ENCODE measurements around the gene PKP4. TPM values are rescaled to one million over a fixed set of nuclear protein-coding genes. Genes with fewer than 3 reads are reported as not detected.

PKP4 gene
- total RNA-seq, 1 donor from 2014 or later = 62.9 TPM

GRCh38 chr2:158666969-158667368 lies 210.2 kb downstream of the PKP4 start:
- H3K9me3 Mint-ChIP-seq (ENCODE audit: low read depth) = no peaks in the 10 kb centered on the region
- no peaks in the 10 kb centered on the region for H3K4me1 Mint-ChIP-seq (ENCODE audit: low read depth)
- H3K36me3 Mint-ChIP-seq (ENCODE audit: insufficient read depth) = peaks cover 11% of the 10 kb centered on the region
- no peaks in the 10 kb centered on the region for H3K27me3 Mint-ChIP-seq
- no peak for DNase-seq (ENCODE audit: low spot score, unreplicated experiment)
- H3K4me3 Mint-ChIP-seq (ENCODE audit: low read depth) = no peak overlapping the region
- TF ChIP-seq CTCF (IDR thresholded peaks at IDR 0.05; ENCODE audit: unreplicated experiment) = no peak
- no peak overlapping the region for H3K27ac Mint-ChIP-seq

GRCh38 chr2:158667586-158667985 lies 210.8 kb downstream of the PKP4 start:
- TF ChIP-seq CTCF (IDR thresholded peaks at IDR 0.05; ENCODE audit: unreplicated experiment) = no peak
- no peaks in the 10 kb centered on the region for H3K27me3 Mint-ChIP-seq
- H3K36me3 Mint-ChIP-seq (ENCODE audit: insufficient read depth) = peaks cover 11% of the 10 kb centered on the region
- H3K4me1 Mint-ChIP-seq (ENCODE audit: low read depth) = no peaks in the 10 kb centered on the region
- DNase-seq (ENCODE audit: low spot score, unreplicated experiment) = no peak
- H3K27ac Mint-ChIP-seq = no peak overlapping the region
- H3K4me3 Mint-ChIP-seq (ENCODE audit: low read depth) = no peak overlapping the region
- H3K9me3 Mint-ChIP-seq (ENCODE audit: low read depth) = no peaks in the 10 kb centered on the region

GRCh38 chr2:158668001-158668765 lies 211.4 kb downstream of the PKP4 start:
- Mint-ChIP-seq H3K27me3 (no peaks in the 10 kb centered on the region), H3K27ac (no peak overlapping the region), H3K9me3 (ENCODE audit: low read depth) (no peaks in the 10 kb centered on the region), H3K4me3 (ENCODE audit: low read depth) (no peak overlapping the region), H3K4me1 (ENCODE audit: low read depth) (no peaks in the 10 kb centered on the region), H3K36me3 (ENCODE audit: insufficient read depth) (peaks cover 11% of the 10 kb centered on the region)
- DNase-seq (ENCODE audit: low spot score, unreplicated experiment) = no peak
- TF ChIP-seq CTCF (IDR thresholded peaks at IDR 0.05; ENCODE audit: unreplicated experiment) = no peak

- Mint-ChIP-seq H3K27me3 (no peaks in the 10 kb centered on the region), H3K36me3 (ENCODE audit: insufficient read depth) (peaks cover 11% of the 10 kb centered on the region), H3K4me1 (ENCODE audit: low read depth) (no peaks in the 10 kb centered on the region), H3K9me3 (ENCODE audit: low read depth) (no peaks in the 10 kb centered on the region), H3K4me3 (ENCODE audit: low read depth) (no peak overlapping the region), H3K27ac (no peak overlapping the region)
- no peak for DNase-seq (ENCODE audit: low spot score, unreplicated experiment)
- no peak for TF ChIP-seq CTCF (IDR thresholded peaks at IDR 0.05; ENCODE audit: unreplicated experiment)
These were observed 213.5 kb downstream of the PKP4 start for GRCh38 chr2:158670292-158670691.

- no peak overlapping the region for H3K4me3 Mint-ChIP-seq (ENCODE audit: low read depth)
- no peaks in the 10 kb centered on the region for H3K9me3 Mint-ChIP-seq (ENCODE audit: low read depth)
- no peaks in the 10 kb centered on the region for H3K27me3 Mint-ChIP-seq
- no peak overlapping the region for H3K27ac Mint-ChIP-seq
- DNase-seq (ENCODE audit: low spot score, unreplicated experiment) = no peak
- H3K4me1 Mint-ChIP-seq (ENCODE audit: low read depth) = no peaks in the 10 kb centered on the region
- no peak for TF ChIP-seq CTCF (IDR thresholded peaks at IDR 0.05; ENCODE audit: unreplicated experiment)
- peaks cover 12% of the 10 kb centered on the region for H3K36me3 Mint-ChIP-seq (ENCODE audit: insufficient read depth)
These were observed 214.9 kb downstream of the PKP4 start for GRCh38 chr2:158671360-158672245.
